ENCODE results near the gene SAP25. TPM values are rescaled to one million over a fixed set of nuclear protein-coding genes. Genes with fewer than 3 reads are reported as not detected.

The SAP25 gene
- total RNA-seq (2014; rRNA removed; shearing (Covaris generic)) (not detected in 2 replicates), polyA plus RNA-seq (2016; fragmentation: Nextera tagmentation; extraction: Ambion mirVana) (0.42 TPM in 1 of 2 replicates, not detected in the other)

- H3K27me3 ChIP-seq (replicated peaks; ENCODE audit: insufficient read depth) = no peaks in the 10 kb centered on the region; the same call in 1 of the 2 replicates
- in situ Hi-C loops (cut with MboI) = no loop called here
- DNase-seq = no peak
Measured at GRCh38 chr7:100573691-100574361, at the start of gene SAP25. TSS of gene SAP25 (minus strand) at chr7:100573900. CDS start at chr7:100573742, 158 bp downstream.

DNA sequence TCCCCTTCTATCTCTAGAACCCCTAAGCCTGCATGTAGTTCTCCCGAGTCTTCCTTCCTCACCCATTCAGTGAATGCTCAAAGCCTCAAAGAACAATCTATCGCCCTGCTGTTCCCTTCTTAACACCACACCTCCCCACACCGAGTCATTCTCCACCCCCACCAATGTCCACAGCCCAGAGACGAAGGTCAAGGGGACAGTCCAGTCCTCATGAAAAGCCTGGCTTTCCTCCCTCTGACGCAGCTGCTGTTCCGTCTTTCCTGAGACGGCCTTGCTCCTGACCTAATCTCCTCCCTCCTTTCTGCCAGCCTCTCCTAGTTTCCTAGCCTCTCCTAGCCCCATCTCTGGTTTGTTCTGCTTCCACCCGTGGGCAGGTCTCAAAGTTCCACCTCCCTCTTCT is 47.9 kb upstream of the SAP25 start:
- H3K79me2 ChIP-seq (ENCODE audit: insufficient read depth) = no peaks in the 10 kb centered on the region
- WGBS, 2 experiments (ENCODE audit: low coverage in 1 of 2, low lambda C conversion rate in 2 of 2, missing lambda C conversion rate in 2 of 2) = 71 to 73% methylated on average over 8 of the region's 8 CpGs
- H3K36me3 ChIP-seq (ENCODE audit: low read depth) = no peaks in the 10 kb centered on the region
- no peaks in the 10 kb centered on the region for H3K9me2 ChIP-seq (ENCODE audit: insufficient read depth)
- TF ChIP-seq EZH2 (IDR thresholded peaks at IDR 0.05; ENCODE audit: insufficient read depth, poor library complexity, severe bottlenecking) = no peak
- TF ChIP-seq EZH2phosphoT487 (IDR thresholded peaks at IDR 0.05; ENCODE audit: insufficient read depth, low read depth) = no peak
- H3K9ac ChIP-seq = no peak overlapping the region
- H3K4me3 ChIP-seq = no peak overlapping the region
- H3K9me3 ChIP-seq (ENCODE audit: low read depth) = no peaks in the 10 kb centered on the region
- H2AFZ ChIP-seq = no peak overlapping the region
- H3K4me1 ChIP-seq (ENCODE audit: insufficient read depth) = no peaks in the 10 kb centered on the region
- no peaks in the 10 kb centered on the region for H4K20me1 ChIP-seq (ENCODE audit: insufficient read depth)
- in situ Hi-C loops (cut with MboI) = no loop called here
- no peak overlapping the region for H3K27ac ChIP-seq
- DNase-seq = no peak
- H3K4me2 ChIP-seq (ENCODE audit: unreplicated experiment) = no peak overlapping the region
- H3F3A ChIP-seq (ENCODE audit: insufficient read depth) = no peaks in the 10 kb centered on the region
- H3K27me3 ChIP-seq (replicated peaks; ENCODE audit: insufficient read depth) = no peaks in the 10 kb centered on the region

More at GRCh38 chr7:100573691-100574361, at the start of gene SAP25:
- TF ChIP-seq EZH2 (IDR thresholded peaks at IDR 0.05; ENCODE audit: insufficient read depth, poor library complexity, severe bottlenecking) = no peak
- TF ChIP-seq EZH2phosphoT487 (IDR thresholded peaks at IDR 0.05; ENCODE audit: insufficient read depth, low read depth) = no peak
- Histone ChIP-seq H3K9me3 (ENCODE audit: low read depth) (no peaks in the 10 kb centered on the region), H3K4me2 (ENCODE audit: unreplicated experiment) (no peak within 1 kb of the TSS), H3K9me2 (ENCODE audit: insufficient read depth) (no peaks in the 10 kb centered on the region), H3F3A (ENCODE audit: insufficient read depth) (no peaks in the 10 kb centered on the region), H4K20me1 (ENCODE audit: insufficient read depth) (no peaks in the 10 kb centered on the region), H3K4me3 (no peak within 1 kb of the TSS), H3K9ac (no peak within 1 kb of the TSS), H3K4me1 (ENCODE audit: insufficient read depth) (no peaks in the 10 kb centered on the region), H3K27ac (no peak within 1 kb of the TSS), H3K36me3 (ENCODE audit: low read depth) (no peaks in the 10 kb centered on the region; the same call in 1 of the 2 replicates), H2AFZ (no peak within 1 kb of the TSS), H3K79me2 (ENCODE audit: insufficient read depth) (no peaks in the 10 kb centered on the region)
- 93 to 94% methylated on average over 26 to 70 of the region's 70 CpGs for WGBS, 2 experiments (ENCODE audit: low coverage in 1 of 2, low lambda C conversion rate in 2 of 2, missing lambda C conversion rate in 2 of 2)

DNA sequence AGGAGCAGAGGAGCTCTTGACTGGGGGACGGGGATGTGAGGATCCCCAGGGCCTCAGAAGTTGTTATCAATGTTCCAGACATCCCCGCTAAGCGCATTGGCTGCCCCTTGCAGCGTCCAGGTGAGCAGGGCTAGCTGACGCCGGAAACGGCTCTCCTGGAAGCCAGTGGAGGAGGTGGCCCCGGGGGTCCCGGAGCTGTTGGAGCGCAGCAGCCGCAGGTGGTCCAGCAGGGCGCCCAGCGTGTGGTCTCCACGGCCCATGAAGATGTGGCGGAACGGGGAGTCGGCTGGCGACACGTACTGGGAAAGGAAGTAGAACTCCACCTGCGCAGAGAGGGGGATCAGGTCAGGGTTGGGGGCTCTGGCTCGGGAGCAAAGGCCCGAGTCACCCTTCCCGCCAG is 47.1 kb upstream of the SAP25 start:
- no peaks in the 10 kb centered on the region for H3K4me1 ChIP-seq (ENCODE audit: insufficient read depth)
- H4K20me1 ChIP-seq (ENCODE audit: insufficient read depth) = no peaks in the 10 kb centered on the region
- H2AFZ ChIP-seq = no peak overlapping the region
- H3K27me3 ChIP-seq (replicated peaks; ENCODE audit: insufficient read depth) = no peaks in the 10 kb centered on the region
- no peak overlapping the region for H3K9ac ChIP-seq
- TF ChIP-seq EZH2phosphoT487 (IDR thresholded peaks at IDR 0.05; ENCODE audit: insufficient read depth, low read depth) (no peak), EZH2 (IDR thresholded peaks at IDR 0.05; ENCODE audit: insufficient read depth, poor library complexity, severe bottlenecking) (no peak)
- no peaks in the 10 kb centered on the region for H3K9me2 ChIP-seq (ENCODE audit: insufficient read depth)
- WGBS, 2 experiments (ENCODE audit: low coverage in 1 of 2, low lambda C conversion rate in 2 of 2, missing lambda C conversion rate in 2 of 2) = 91 to 93% methylated on average over 23 of the region's 23 CpGs
- no peak overlapping the region for H3K4me3 ChIP-seq
- in situ Hi-C loops (cut with MboI) = no loop called here
- H3K27ac ChIP-seq = no peak overlapping the region
- no peaks in the 10 kb centered on the region for H3K9me3 ChIP-seq (ENCODE audit: low read depth)
- H3K4me2 ChIP-seq (ENCODE audit: unreplicated experiment) = no peak overlapping the region
- no peaks in the 10 kb centered on the region for H3K79me2 ChIP-seq (ENCODE audit: insufficient read depth)
- H3F3A ChIP-seq (ENCODE audit: insufficient read depth) = no peaks in the 10 kb centered on the region
- no peak for DNase-seq
- H3K36me3 ChIP-seq (ENCODE audit: low read depth) = no peaks in the 10 kb centered on the region

DNA sequence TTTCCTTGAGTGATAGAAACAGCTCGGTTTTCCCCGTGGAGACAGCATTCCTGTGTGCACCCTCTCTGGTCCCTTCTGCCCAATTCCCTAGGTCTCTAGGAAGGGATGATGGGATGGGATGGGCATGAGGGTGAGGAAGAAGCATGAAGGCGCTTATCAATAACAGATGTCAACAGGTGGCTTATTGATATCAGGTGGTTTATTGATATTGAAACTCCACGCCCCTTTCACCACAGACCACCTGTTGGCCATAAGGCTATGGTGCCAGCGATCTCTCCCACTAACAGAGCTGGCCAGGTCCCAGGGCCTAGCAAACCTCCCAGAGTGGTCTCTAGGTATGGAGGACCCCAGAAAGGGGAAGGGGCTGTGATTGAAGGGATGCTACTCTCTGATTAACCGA is 46.5 kb upstream of the SAP25 start:
- no peak overlapping the region for H3K4me2 ChIP-seq (ENCODE audit: unreplicated experiment)
- no peaks in the 10 kb centered on the region for H3K27me3 ChIP-seq (replicated peaks; ENCODE audit: insufficient read depth)
- H3K4me1 ChIP-seq (ENCODE audit: insufficient read depth) = no peaks in the 10 kb centered on the region
- H3K36me3 ChIP-seq (ENCODE audit: low read depth) = no peaks in the 10 kb centered on the region
- H3K4me3 ChIP-seq = no peak overlapping the region
- DNase-seq = no peak
- in situ Hi-C loops (cut with MboI) = no loop called here
- H3K9me3 ChIP-seq (ENCODE audit: low read depth) = no peaks in the 10 kb centered on the region
- 73 to 83% methylated on average over 6 of the region's 6 CpGs for whole genome bisulfite sequencing, 2 experiments (ENCODE audit: low coverage in 1 of 2, low lambda C conversion rate in 2 of 2, missing lambda C conversion rate in 2 of 2)
- H3K27ac ChIP-seq = no peak overlapping the region
- H3K9ac ChIP-seq = no peak overlapping the region
- H3K79me2 ChIP-seq (ENCODE audit: insufficient read depth) = no peaks in the 10 kb centered on the region
- H2AFZ ChIP-seq = no peak overlapping the region
- TF ChIP-seq EZH2 (IDR thresholded peaks at IDR 0.05; ENCODE audit: insufficient read depth, poor library complexity, severe bottlenecking) (no peak), EZH2phosphoT487 (IDR thresholded peaks at IDR 0.05; ENCODE audit: insufficient read depth, low read depth) (no peak)
- H3F3A ChIP-seq (ENCODE audit: insufficient read depth) = no peaks in the 10 kb centered on the region
- H4K20me1 ChIP-seq (ENCODE audit: insufficient read depth) = no peaks in the 10 kb centered on the region
- H3K9me2 ChIP-seq (ENCODE audit: insufficient read depth) = no peaks in the 10 kb centered on the region
